Measurements from ENCODE around the gene RIMS4. TPM values are rescaled to one million over a fixed set of nuclear protein-coding genes. Genes with fewer than 3 reads are reported as not detected.

RIMS4 gene
- total and polyA plus RNA-seq, 4 donors, result not detected

DNA sequence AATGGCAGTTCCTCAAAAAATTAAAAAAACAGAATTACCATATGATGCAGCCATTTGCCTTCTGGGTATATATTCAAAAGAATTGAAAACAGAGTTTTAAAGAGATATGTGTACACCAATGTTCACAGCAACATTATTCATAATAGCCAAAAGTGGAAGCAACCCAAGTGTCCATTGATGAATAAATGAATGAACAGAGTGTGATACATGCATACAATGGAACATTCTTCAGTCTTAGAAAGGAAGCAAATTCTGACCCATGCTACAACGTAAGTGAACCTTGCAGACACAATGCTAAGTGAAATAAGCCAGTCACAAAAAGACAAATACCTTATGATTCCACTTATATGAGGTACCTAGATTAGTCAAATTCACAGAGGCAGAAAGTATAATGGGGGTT, 40.5 kb upstream of the RIMS4 start:
- no peak for DNase-seq (ENCODE audit: low spot score)
- Histone ChIP-seq H3K4me1 (ENCODE audit: control insufficient read depth in 4 of 4, insufficient read depth in 4 of 4, low read length in 3 of 4) (no peaks in the 10 kb centered on the region), H3K27ac (ENCODE audit: low read depth in 1 of 2, low read length in 2 of 2) (no peak overlapping the region), H3K9ac (ENCODE audit: low read depth in 1 of 2, low read length in 2 of 2) (no peak overlapping the region), H3K36me3 (ENCODE audit: control insufficient read depth in 4 of 4, insufficient read depth in 3 of 4, low read depth in 1 of 4, low read length in 3 of 4) (no peaks in the 10 kb centered on the region), H3K27me3 (ENCODE audit: control insufficient read depth in 4 of 4, insufficient read depth in 4 of 4, low read length in 3 of 4) (peaks cover 0 to 7% (median under 1%) of the 10 kb centered on the region in 4 donors), H3K9me3 (ENCODE audit: control insufficient read depth in 4 of 4, low read length in 3 of 4) (no peaks in the 10 kb centered on the region), H3K4me3 (ENCODE audit: low read depth in 1 of 3, low read length in 3 of 3) (no peak overlapping the region)
- TF ChIP-seq RXRA (IDR thresholded peaks at IDR 0.05), result no peak
- no peak for TF ChIP-seq CTCF (IDR thresholded peaks at IDR 0.05; ENCODE audit: low read depth, low read length, missing input control)
- TF ChIP-seq, protein P1, sequence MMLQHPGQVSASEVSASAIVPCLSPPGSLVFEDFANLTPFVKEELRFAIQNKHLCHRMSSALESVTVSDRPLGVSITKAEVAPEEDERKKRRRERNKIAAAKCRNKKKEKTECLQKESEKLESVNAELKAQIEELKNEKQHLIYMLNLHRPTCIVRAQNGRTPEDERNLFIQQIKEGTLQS (IDR thresholded peaks at IDR 0.05), result no peak
- TF ChIP-seq HNF4A (conservative IDR thresholded peaks at IDR 0.05), result no peak
- TF ChIP-seq, protein P2, sequence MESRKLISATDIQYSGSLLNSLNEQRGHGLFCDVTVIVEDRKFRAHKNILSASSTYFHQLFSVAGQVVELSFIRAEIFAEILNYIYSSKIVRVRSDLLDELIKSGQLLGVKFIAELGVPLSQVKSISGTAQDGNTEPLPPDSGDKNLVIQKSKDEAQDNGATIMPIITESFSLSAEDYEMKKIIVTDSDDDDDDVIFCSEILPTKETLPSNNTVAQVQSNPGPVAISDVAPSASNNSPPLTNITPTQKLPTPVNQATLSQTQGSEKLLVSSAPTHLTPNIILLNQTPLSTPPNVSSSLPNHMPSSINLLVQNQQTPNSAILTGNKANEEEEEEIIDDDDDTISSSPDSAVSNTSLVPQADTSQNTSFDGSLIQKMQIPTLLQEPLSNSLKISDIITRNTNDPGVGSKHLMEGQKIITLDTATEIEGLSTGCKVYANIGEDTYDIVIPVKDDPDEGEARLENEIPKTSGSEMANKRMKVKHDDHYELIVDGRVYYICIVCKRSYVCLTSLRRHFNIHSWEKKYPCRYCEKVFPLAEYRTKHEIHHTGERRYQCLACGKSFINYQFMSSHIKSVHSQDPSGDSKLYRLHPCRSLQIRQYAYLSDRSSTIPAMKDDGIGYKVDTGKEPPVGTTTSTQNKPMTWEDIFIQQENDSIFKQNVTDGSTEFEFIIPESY (IDR thresholded peaks at IDR 0.05), result no peak
- no peak for TF ChIP-seq YY1 (IDR thresholded peaks at IDR 0.05)
- no peak for TF ChIP-seq REST (IDR thresholded peaks at IDR 0.05)
- TF ChIP-seq SP1 (IDR thresholded peaks at IDR 0.05), result no peak
- TF ChIP-seq EGR1 (IDR thresholded peaks at IDR 0.05; ENCODE audit: low read depth in 2 of 2), result no peak
- no peak for TF ChIP-seq FOXA2 (IDR thresholded peaks at IDR 0.05)
- no peak for TF ChIP-seq TAF1 (conservative IDR thresholded peaks at IDR 0.05)
- WGBS, result 72% methylated on average over 1 of the region's 1 CpG

GRCh38 chr20:44850272-44850671, 39.9 kb upstream of the RIMS4 start:
- Histone ChIP-seq H3K4me3 (ENCODE audit: low read depth in 1 of 3, low read length in 3 of 3) (no peak overlapping the region), H3K27me3 (ENCODE audit: control insufficient read depth in 4 of 4, insufficient read depth in 4 of 4, low read length in 3 of 4) (peaks cover 0 to 7% (median under 1%) of the 10 kb centered on the region in 4 donors), H3K9ac (ENCODE audit: low read depth in 1 of 2, low read length in 2 of 2) (no peak overlapping the region), H3K36me3 (ENCODE audit: control insufficient read depth in 4 of 4, insufficient read depth in 3 of 4, low read depth in 1 of 4, low read length in 3 of 4) (no peaks in the 10 kb centered on the region), H3K4me1 (ENCODE audit: control insufficient read depth in 4 of 4, insufficient read depth in 4 of 4, low read length in 3 of 4) (no peaks in the 10 kb centered on the region), H3K9me3 (ENCODE audit: control insufficient read depth in 4 of 4, low read length in 3 of 4) (no peaks in the 10 kb centered on the region), H3K27ac (ENCODE audit: low read depth in 1 of 2, low read length in 2 of 2) (no peak overlapping the region)
- WGBS, result 66% methylated on average over 3 of the region's 3 CpGs
- no peak for DNase-seq (ENCODE audit: low spot score)
- TF ChIP-seq GABPA (IDR thresholded peaks at IDR 0.05 in 1 of 2, conservative IDR thresholded peaks at IDR 0.05 in 1 of 2), result no peak
- TF ChIP-seq NR2F2 (IDR thresholded peaks at IDR 0.05), result no peak
- TF ChIP-seq YY1 (IDR thresholded peaks at IDR 0.05), result no peak
- TF ChIP-seq HNF4A (conservative IDR thresholded peaks at IDR 0.05), result no peak
- TF ChIP-seq, protein P1 (IDR thresholded peaks at IDR 0.05), result no peak
- no peak for TF ChIP-seq REST (IDR thresholded peaks at IDR 0.05)
- TF ChIP-seq RAD21 (IDR thresholded peaks at IDR 0.05), result no peak
- TF ChIP-seq RXRA (IDR thresholded peaks at IDR 0.05), result no peak
- TF ChIP-seq, protein P2 (IDR thresholded peaks at IDR 0.05), result no peak
- no peak for TF ChIP-seq EGR1 (IDR thresholded peaks at IDR 0.05; ENCODE audit: low read depth in 2 of 2)
- TF ChIP-seq JUND (IDR thresholded peaks at IDR 0.05), result no peak
- TF ChIP-seq, protein P3, sequence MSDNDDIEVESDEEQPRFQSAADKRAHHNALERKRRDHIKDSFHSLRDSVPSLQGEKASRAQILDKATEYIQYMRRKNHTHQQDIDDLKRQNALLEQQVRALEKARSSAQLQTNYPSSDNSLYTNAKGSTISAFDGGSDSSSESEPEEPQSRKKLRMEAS (IDR thresholded peaks at IDR 0.05), result no peak
- no peak for TF ChIP-seq FOXA2 (IDR thresholded peaks at IDR 0.05)
- no peak for TF ChIP-seq SP1 (IDR thresholded peaks at IDR 0.05)
- no peak for TF ChIP-seq FOXA1 (IDR thresholded peaks at IDR 0.05)
- TF ChIP-seq TAF1 (conservative IDR thresholded peaks at IDR 0.05), result no peak
- TF ChIP-seq HNF4G (IDR thresholded peaks at IDR 0.05), result no peak

Measured in liver (tissue), 9 donors.